Spleen (tissue), 7 donors: ENCODE data around the gene EPHB1.

ENCODE experiments used
- POLR2A ChIP-seq, 3 donors: fragments of 450-650 bp; IDR thresholded peaks; one replicate each; pipeline ENCODE4 v1.5.1; 2017; ENCODE audit warnings: antibody characterized with exemption in 3 of 3, mild to moderate bottlenecking in 1 of 3
- POLR2AphosphoS5 ChIP-seq, 3 donors: sonication (generic); formaldehyde crosslinking; IDR thresholded peaks; one replicate each; pipeline ENCODE4 v1.5.1; 2017; ENCODE audit warnings: antibody characterized with exemption in 3 of 3
- TF ChIP-seq, protein P1 (sequence below), 11 experiments: fragments of 200-600 bp in 7 of 11; fragments of 450-650 bp in 4 of 11; sonication (generic) in 4 of 11; IDR thresholded peaks in 8 of 11; conservative IDR thresholded peaks in 3 of 11; 1 replicate in 7 of 11; 2 replicates in 4 of 11; pipeline versions ENCODE4 v1.4.0 to v1.8.0; 2016 to 2021; ENCODE audit warnings: antibody characterized with exemption in 11 of 11, inconsistent platforms in 4 of 11, mild to moderate bottlenecking in 1 of 11
- donor health status: DM: no; HTN: no; CAD: no; lungs with moderate emphysema.
- donor health status: DM: no; HTN: no; CAD: no.
- donor health status: DM: no; HTN: no; CAD: no.

DNA sequence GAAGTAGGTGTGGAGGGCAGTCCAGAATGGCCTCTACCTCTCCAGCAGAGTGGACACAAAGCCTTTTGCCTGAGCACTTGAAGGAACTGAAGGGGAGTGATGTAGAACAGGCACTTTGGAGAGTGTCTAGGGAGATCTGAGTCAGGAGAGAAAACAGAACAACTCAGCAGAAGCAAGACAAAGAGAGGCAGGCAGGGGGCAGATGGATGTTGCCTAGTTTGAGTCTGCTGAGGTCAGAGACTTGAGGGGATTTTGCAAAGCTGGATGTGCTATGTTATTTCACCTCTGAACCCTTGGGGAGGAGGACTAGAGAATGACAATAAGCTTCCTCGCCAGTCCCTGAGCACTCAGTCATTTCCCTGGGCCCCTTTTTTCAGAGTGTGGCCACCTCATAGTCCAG, 366.4 kb downstream of the EPHB1 start:
- TF ChIP-seq, protein P1, sequence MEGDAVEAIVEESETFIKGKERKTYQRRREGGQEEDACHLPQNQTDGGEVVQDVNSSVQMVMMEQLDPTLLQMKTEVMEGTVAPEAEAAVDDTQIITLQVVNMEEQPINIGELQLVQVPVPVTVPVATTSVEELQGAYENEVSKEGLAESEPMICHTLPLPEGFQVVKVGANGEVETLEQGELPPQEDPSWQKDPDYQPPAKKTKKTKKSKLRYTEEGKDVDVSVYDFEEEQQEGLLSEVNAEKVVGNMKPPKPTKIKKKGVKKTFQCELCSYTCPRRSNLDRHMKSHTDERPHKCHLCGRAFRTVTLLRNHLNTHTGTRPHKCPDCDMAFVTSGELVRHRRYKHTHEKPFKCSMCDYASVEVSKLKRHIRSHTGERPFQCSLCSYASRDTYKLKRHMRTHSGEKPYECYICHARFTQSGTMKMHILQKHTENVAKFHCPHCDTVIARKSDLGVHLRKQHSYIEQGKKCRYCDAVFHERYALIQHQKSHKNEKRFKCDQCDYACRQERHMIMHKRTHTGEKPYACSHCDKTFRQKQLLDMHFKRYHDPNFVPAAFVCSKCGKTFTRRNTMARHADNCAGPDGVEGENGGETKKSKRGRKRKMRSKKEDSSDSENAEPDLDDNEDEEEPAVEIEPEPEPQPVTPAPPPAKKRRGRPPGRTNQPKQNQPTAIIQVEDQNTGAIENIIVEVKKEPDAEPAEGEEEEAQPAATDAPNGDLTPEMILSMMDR (IDR thresholded peaks at IDR 0.05 in 8 of 11, conservative IDR thresholded peaks at IDR 0.05 in 3 of 11): no peak
- TF ChIP-seq POLR2A (IDR thresholded peaks at IDR 0.05) (no peak), POLR2AphosphoS5 (IDR thresholded peaks at IDR 0.05) (no peak)
